ENCODE data around the gene MYL12B. TPM values are rescaled to one million over a fixed set of nuclear protein-coding genes. Genes with fewer than 3 reads are reported as not detected.

MYL12B gene
- total RNA-seq, 1 experiment from 2014 or later: 420 TPM

DNA sequence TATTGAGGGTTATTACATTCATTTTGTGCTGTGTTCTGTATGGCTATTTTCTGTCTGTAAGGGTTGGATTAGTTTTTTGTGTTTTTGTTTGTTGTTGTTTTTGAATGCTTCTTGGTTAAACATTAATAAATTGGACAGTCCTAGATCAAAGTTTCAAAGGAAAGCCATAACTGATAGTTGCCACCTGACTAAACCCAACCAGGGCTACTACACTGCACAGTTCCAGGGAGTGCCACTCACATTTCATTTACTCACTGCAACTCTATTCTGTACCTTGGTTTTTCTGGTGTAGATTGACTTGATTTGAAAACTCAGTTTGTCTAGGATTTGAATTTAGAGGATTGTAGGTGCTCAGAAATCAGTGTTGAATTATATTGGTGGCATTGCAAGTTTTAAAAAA, 6.4 kb downstream of the MYL12B start:
- Histone ChIP-seq H3K4me3 (ENCODE audit: low read depth in 2 of 2, low read length in 2 of 2) (no peak overlapping the region), H3K4me1 (ENCODE audit: control insufficient read depth, insufficient read depth, low read length) (peaks cover 58% of the 10 kb centered on the region), H3K9me3 (ENCODE audit: control insufficient read depth, insufficient read depth, low read depth, low read length) (no peaks in the 10 kb centered on the region), H3K27ac (ENCODE audit: low read length) (no peak overlapping the region; the same call in 1 of the 2 replicates), H3K36me3 (ENCODE audit: control insufficient read depth, insufficient read depth, low read length) (no peaks in the 10 kb centered on the region; the same call in 1 of the 2 replicates), H3K27me3 (ENCODE audit: control insufficient read depth, insufficient read depth, low read length) (no peaks in the 10 kb centered on the region)
- in situ Hi-C loops (cut with HindIII; ENCODE audit: low pct_unique_long_range_greater_than_20kb, low sequenced_read_pairs): no loop called here
- TF ChIP-seq TCF7L2 (IDR thresholded peaks at IDR 0.05; ENCODE audit: low read depth, low read length) (no peak), SIN3A (IDR thresholded peaks at IDR 0.05; ENCODE audit: borderline replicate concordance, insufficient read depth, low read depth, low read length) (no peak)
- ATAC-seq: no peak
- no TSS peak for BruUV-seq (replicated peaks)
- ChIA-PET CTCF (no interaction called here), POLR2A (no interaction called here)
- intact Hi-C loops (cut with micrococcal nuclease; ENCODE audit: unreplicated experiment): no loop called here
- DNase-seq (ENCODE audit: low read depth, low spot score): no peak

DNA sequence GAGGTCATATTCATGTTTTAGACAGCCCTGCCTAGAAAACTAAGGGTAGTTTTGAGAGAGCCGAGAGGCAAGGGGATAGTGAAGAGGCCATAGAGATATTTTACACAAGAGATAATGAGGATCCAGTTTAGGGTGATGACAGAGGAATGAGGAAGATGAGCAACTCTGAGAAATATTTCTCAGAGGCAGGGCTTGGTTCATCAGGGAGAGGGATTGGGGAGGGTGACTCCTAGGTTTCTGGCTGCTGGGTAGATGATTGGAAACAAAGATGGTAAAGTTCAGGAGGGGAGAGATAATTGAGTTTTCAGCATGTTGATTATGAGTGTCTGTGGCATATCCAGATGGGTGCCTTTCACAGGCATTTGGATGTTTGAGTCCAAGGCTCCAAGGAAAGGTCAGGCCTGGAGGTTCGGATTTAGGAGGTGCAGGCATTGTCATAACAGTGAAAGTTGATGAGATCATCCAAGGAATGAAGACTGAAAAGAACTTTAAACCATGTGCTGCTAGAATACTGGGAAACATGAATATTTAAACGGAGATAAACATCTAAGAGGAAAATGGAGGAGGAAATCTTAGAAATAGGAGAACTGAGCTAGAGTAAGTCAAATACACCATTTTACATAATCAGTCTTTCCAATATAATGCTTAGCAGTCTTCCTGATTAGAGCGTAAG, 7.4 kb downstream of the MYL12B start:
- POLR2A ChIA-PET: no interaction called here
- ATAC-seq: no peak
- peaks cover 9% of the 10 kb centered on the region for H3K36me3 ChIP-seq (ENCODE audit: control insufficient read depth, insufficient read depth, low read length)
- in situ Hi-C loops (cut with HindIII; ENCODE audit: low pct_unique_long_range_greater_than_20kb, low sequenced_read_pairs): no loop called here
- no TSS peak for BruUV-seq (replicated peaks)
- peaks cover 58% of the 10 kb centered on the region for H3K4me1 ChIP-seq (ENCODE audit: control insufficient read depth, insufficient read depth, low read length)
- intact Hi-C loops (cut with micrococcal nuclease; ENCODE audit: unreplicated experiment): no loop called here
- H3K4me3 ChIP-seq (ENCODE audit: low read depth in 2 of 2, low read length in 2 of 2): no peak overlapping the region
- no peak for DNase-seq (ENCODE audit: low read depth, low spot score)
- no peaks in the 10 kb centered on the region for H3K9me3 ChIP-seq (ENCODE audit: control insufficient read depth, insufficient read depth, low read depth, low read length)
- H3K27ac ChIP-seq (ENCODE audit: low read length): peak overlapping the region; percentile 30; the same call in 1 of the 2 replicates
- no peaks in the 10 kb centered on the region for H3K27me3 ChIP-seq (ENCODE audit: control insufficient read depth, insufficient read depth, low read length)
- CTCF ChIA-PET: no interaction called here
- TF ChIP-seq, protein P1, sequence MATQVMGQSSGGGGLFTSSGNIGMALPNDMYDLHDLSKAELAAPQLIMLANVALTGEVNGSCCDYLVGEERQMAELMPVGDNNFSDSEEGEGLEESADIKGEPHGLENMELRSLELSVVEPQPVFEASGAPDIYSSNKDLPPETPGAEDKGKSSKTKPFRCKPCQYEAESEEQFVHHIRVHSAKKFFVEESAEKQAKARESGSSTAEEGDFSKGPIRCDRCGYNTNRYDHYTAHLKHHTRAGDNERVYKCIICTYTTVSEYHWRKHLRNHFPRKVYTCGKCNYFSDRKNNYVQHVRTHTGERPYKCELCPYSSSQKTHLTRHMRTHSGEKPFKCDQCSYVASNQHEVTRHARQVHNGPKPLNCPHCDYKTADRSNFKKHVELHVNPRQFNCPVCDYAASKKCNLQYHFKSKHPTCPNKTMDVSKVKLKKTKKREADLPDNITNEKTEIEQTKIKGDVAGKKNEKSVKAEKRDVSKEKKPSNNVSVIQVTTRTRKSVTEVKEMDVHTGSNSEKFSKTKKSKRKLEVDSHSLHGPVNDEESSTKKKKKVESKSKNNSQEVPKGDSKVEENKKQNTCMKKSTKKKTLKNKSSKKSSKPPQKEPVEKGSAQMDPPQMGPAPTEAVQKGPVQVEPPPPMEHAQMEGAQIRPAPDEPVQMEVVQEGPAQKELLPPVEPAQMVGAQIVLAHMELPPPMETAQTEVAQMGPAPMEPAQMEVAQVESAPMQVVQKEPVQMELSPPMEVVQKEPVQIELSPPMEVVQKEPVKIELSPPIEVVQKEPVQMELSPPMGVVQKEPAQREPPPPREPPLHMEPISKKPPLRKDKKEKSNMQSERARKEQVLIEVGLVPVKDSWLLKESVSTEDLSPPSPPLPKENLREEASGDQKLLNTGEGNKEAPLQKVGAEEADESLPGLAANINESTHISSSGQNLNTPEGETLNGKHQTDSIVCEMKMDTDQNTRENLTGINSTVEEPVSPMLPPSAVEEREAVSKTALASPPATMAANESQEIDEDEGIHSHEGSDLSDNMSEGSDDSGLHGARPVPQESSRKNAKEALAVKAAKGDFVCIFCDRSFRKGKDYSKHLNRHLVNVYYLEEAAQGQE (IDR thresholded peaks at IDR 0.05; ENCODE audit: insufficient read depth in 1 of 2, low read depth in 2 of 2, low read length in 1 of 2): no peak
- TF ChIP-seq, protein P2, sequence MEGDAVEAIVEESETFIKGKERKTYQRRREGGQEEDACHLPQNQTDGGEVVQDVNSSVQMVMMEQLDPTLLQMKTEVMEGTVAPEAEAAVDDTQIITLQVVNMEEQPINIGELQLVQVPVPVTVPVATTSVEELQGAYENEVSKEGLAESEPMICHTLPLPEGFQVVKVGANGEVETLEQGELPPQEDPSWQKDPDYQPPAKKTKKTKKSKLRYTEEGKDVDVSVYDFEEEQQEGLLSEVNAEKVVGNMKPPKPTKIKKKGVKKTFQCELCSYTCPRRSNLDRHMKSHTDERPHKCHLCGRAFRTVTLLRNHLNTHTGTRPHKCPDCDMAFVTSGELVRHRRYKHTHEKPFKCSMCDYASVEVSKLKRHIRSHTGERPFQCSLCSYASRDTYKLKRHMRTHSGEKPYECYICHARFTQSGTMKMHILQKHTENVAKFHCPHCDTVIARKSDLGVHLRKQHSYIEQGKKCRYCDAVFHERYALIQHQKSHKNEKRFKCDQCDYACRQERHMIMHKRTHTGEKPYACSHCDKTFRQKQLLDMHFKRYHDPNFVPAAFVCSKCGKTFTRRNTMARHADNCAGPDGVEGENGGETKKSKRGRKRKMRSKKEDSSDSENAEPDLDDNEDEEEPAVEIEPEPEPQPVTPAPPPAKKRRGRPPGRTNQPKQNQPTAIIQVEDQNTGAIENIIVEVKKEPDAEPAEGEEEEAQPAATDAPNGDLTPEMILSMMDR (IDR thresholded peaks at IDR 0.05): no peak
- TF ChIP-seq POLR2AphosphoS5 (IDR thresholded peaks at IDR 0.05; ENCODE audit: low read depth, low read length): no peak
- TF ChIP-seq SIN3A (IDR thresholded peaks at IDR 0.05; ENCODE audit: borderline replicate concordance, insufficient read depth, low read depth, low read length): no peak
- no peak for TF ChIP-seq TCF7L2 (IDR thresholded peaks at IDR 0.05; ENCODE audit: low read depth, low read length)

DNA sequence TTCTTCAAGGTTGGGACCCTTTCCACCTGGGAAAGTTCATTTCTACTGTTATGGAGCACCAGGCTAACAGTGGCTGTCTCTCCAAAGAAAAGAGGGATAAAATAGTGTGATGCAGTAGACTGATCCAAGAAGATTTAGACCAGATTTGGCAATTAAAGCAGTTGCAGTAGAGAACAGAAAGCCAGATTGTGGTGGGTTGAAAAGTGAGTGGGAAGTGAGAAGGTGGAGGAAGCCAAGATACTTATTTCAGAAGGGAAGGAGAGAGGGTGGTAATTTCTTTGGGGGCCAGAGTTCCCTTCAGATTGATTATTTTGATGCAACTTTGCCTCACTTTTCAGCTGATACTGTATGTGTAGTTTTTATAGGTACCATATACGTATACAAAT, 8.0 kb downstream of the MYL12B start:
- in situ Hi-C loops (cut with HindIII; ENCODE audit: low pct_unique_long_range_greater_than_20kb, low sequenced_read_pairs): no loop called here
- TF ChIP-seq POLR2AphosphoS5 (IDR thresholded peaks at IDR 0.05; ENCODE audit: low read depth, low read length) (no peak), TCF7L2 (IDR thresholded peaks at IDR 0.05; ENCODE audit: low read depth, low read length) (no peak), SIN3A (IDR thresholded peaks at IDR 0.05; ENCODE audit: borderline replicate concordance, insufficient read depth, low read depth, low read length) (no peak)
- TF ChIP-seq, protein P1 (IDR thresholded peaks at IDR 0.05; ENCODE audit: insufficient read depth in 1 of 2, low read depth in 2 of 2, low read length in 1 of 2): no peak
- TF ChIP-seq, protein P2 (IDR thresholded peaks at IDR 0.05): no peak
- BruUV-seq (replicated peaks): no TSS peak
- ATAC-seq: no peak
- intact Hi-C loops (cut with micrococcal nuclease; ENCODE audit: unreplicated experiment): no loop called here
- Histone ChIP-seq H3K36me3 (ENCODE audit: control insufficient read depth, insufficient read depth, low read length) (peaks cover 14% of the 10 kb centered on the region), H3K27me3 (ENCODE audit: control insufficient read depth, insufficient read depth, low read length) (no peaks in the 10 kb centered on the region), H3K27ac (ENCODE audit: low read length) (no peak overlapping the region), H3K4me1 (ENCODE audit: control insufficient read depth, insufficient read depth, low read length) (peaks cover 53% of the 10 kb centered on the region), H3K4me3 (ENCODE audit: low read depth in 2 of 2, low read length in 2 of 2) (no peak overlapping the region), H3K9me3 (ENCODE audit: control insufficient read depth, insufficient read depth, low read depth, low read length) (no peaks in the 10 kb centered on the region)
- ChIA-PET CTCF (no interaction called here), POLR2A (no interaction called here)
- no peak for DNase-seq (ENCODE audit: low read depth, low spot score)

All from Panc1 (cell line).